Measurements from ENCODE around the gene ADAM12. TPM values are rescaled to one million over a fixed set of nuclear protein-coding genes. Genes with fewer than 3 reads are reported as not detected.

ADAM12 gene
- total and polyA plus RNA-seq, 2 experiments from 2014 or later = 0.13 to 0.87 TPM

GRCh38 chr10:125984865-125985495 lies 403.3 kb downstream of the ADAM12 start:
- Histone ChIP-seq H3K36me3 (ENCODE audit: insufficient read depth) (no peaks in the 10 kb centered on the region), H3K27ac (ENCODE audit: low read depth) (no peak overlapping the region), H3K4me1 (ENCODE audit: insufficient read depth) (peaks cover 5% of the 10 kb centered on the region; the same call in 1 of the 2 replicates), H3K4me3 (no peak overlapping the region), H3K27me3 (ENCODE audit: insufficient read depth) (no peaks in the 10 kb centered on the region), H3K9me2 (ENCODE audit: insufficient read depth) (peaks cover 6% of the 10 kb centered on the region; the same call in 1 of the 2 replicates), H3K79me2 (replicated peaks; ENCODE audit: insufficient read depth) (no peaks in the 10 kb centered on the region), H4K20me1 (replicated peaks; ENCODE audit: insufficient read depth) (no peaks in the 10 kb centered on the region), H3F3A (replicated peaks; ENCODE audit: low read depth) (no peaks in the 10 kb centered on the region), H2AFZ (no peak overlapping the region), H3K4me2 (no peak overlapping the region)
- Mint-ChIP-seq H3K9me3 (no peaks in the 10 kb centered on the region; the same call in 2 of the 3 replicates), H3K36me3 (ENCODE audit: low read depth) (no peaks in the 10 kb centered on the region), H3K4me1 (peaks cover 11% of the 10 kb centered on the region), H3K4me3 (no peak overlapping the region), H3K27me3 (ENCODE audit: insufficient read depth, low read depth, poor library complexity) (no peaks in the 10 kb centered on the region), H3K27ac (no peak overlapping the region)
- DNase-seq (ENCODE audit: low spot score) (no peak), ATAC-seq (no peak)
- TF ChIP-seq ETS1 (IDR thresholded peaks at IDR 0.05) (no peak), EZH2 (IDR thresholded peaks at IDR 0.05; ENCODE audit: low read depth, unreplicated experiment) (no peak), JUNB (IDR thresholded peaks at IDR 0.05; ENCODE audit: unreplicated experiment) (no peak), POLR2AphosphoS5 (IDR thresholded peaks at IDR 0.05; ENCODE audit: low read depth) (no peak)
- TF ChIP-seq, protein P1, sequence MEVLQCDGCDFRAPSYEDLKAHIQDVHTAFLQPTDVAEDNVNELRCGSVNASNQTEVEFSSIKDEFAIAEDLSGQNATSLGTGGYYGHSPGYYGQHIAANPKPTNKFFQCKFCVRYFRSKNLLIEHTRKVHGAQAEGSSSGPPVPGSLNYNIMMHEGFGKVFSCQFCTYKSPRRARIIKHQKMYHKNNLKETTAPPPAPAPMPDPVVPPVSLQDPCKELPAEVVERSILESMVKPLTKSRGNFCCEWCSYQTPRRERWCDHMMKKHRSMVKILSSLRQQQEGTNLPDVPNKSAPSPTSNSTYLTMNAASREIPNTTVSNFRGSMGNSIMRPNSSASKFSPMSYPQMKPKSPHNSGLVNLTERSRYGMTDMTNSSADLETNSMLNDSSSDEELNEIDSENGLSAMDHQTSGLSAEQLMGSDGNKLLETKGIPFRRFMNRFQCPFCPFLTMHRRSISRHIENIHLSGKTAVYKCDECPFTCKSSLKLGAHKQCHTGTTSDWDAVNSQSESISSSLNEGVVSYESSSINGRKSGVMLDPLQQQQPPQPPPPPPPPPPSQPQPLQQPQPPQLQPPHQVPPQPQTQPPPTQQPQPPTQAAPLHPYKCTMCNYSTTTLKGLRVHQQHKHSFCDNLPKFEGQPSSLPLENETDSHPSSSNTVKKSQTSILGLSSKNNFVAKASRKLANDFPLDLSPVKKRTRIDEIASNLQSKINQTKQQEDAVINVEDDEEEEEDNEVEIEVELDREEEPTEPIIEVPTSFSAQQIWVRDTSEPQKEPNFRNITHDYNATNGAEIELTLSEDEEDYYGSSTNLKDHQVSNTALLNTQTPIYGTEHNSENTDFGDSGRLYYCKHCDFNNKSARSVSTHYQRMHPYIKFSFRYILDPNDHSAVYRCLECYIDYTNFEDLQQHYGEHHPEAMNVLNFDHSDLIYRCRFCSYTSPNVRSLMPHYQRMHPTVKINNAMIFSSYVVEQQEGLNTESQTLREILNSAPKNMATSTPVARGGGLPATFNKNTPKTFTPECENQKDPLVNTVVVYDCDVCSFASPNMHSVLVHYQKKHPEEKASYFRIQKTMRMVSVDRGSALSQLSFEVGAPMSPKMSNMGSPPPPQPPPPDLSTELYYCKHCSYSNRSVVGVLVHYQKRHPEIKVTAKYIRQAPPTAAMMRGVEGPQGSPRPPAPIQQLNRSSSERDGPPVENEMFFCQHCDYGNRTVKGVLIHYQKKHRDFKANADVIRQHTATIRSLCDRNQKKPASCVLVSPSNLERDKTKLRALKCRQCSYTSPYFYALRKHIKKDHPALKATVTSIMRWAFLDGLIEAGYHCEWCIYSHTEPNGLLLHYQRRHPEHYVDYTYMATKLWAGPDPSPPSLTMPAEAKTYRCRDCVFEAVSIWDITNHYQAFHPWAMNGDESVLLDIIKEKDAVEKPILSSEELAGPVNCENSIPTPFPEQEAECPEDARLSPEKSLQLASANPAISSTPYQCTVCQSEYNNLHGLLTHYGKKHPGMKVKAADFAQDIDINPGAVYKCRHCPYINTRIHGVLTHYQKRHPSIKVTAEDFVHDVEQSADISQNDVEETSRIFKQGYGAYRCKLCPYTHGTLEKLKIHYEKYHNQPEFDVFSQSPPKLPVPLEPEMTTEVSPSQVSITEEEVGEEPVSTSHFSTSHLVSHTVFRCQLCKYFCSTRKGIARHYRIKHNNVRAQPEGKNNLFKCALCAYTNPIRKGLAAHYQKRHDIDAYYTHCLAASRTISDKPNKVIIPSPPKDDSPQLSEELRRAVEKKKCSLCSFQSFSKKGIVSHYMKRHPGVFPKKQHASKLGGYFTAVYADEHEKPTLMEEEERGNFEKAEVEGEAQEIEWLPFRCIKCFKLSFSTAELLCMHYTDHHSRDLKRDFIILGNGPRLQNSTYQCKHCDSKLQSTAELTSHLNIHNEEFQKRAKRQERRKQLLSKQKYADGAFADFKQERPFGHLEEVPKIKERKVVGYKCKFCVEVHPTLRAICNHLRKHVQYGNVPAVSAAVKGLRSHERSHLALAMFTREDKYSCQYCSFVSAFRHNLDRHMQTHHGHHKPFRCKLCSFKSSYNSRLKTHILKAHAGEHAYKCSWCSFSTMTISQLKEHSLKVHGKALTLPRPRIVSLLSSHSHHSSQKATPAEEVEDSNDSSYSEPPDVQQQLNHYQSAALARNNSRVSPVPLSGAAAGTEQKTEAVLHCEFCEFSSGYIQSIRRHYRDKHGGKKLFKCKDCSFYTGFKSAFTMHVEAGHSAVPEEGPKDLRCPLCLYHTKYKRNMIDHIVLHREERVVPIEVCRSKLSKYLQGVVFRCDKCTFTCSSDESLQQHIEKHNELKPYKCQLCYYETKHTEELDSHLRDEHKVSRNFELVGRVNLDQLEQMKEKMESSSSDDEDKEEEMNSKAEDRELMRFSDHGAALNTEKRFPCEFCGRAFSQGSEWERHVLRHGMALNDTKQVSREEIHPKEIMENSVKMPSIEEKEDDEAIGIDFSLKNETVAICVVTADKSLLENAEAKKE (CRISPR knock-in tag; IDR thresholded peaks at IDR 0.05) = no peak
